NCI-H526 treated with DMSO at 0.1 percent for 48 hours (cell line): ENCODE results near the gene GTF2IRD1.
A peak's percentile ranks its signal among the peaks of the same experiment; 100 is the strongest.
"Not testable (repeated sequence)": the region's sequence is repeated elsewhere in the genome, so short reads cannot be mapped to it uniquely, and the experiment has no call there.

Source experiments
- DNase-seq: peaks from one replicate; lab custom pipeline; 2025; lab: John Stamatoyannopoulos, UW

GTF2IRD1 gene

GRCh38 chr7:74604326-74605020, 150.8 kb downstream of the GTF2IRD1 start:
- no peak for DNase-seq

GRCh38 chr7:74606101-74606908, 152.6 kb downstream of the GTF2IRD1 start:
- peak; percentile 13 for DNase-seq

GRCh38 chr7:74606909-74607510, 153.3 kb downstream of the GTF2IRD1 start:
- no peak for DNase-seq

- no peak for DNase-seq
Observed at GRCh38 chr7:74612015-74612829, 158.5 kb downstream of the GTF2IRD1 start.

GRCh38 chr7:74615933-74616780, 162.5 kb downstream of the GTF2IRD1 start:
- DNase-seq: no peak

GRCh38 chr7:74617180-74617744, 163.6 kb downstream of the GTF2IRD1 start:
- DNase-seq: no peak

GRCh38 chr7:74619235-74619860, 165.6 kb downstream of the GTF2IRD1 start:
- DNase-seq: no peak

GRCh38 chr7:74622228-74622749, 168.6 kb downstream of the GTF2IRD1 start:
- DNase-seq: no peak

GRCh38 chr7:74623135-74623534, 169.4 kb downstream of the GTF2IRD1 start:
- no peak for DNase-seq

GRCh38 chr7:74625446-74625845, 171.7 kb downstream of the GTF2IRD1 start:
- DNase-seq: no peak

- no peak for DNase-seq
Observed at GRCh38 chr7:74627661-74628411, 174.1 kb downstream of the GTF2IRD1 start.

- DNase-seq: no peak
Observed at GRCh38 chr7:74632505-74632904, 178.8 kb downstream of the GTF2IRD1 start.

- no peak for DNase-seq
Observed at GRCh38 chr7:74633451-74633921, 179.8 kb downstream of the GTF2IRD1 start.

GRCh38 chr7:74637745-74638144, 184.0 kb downstream of the GTF2IRD1 start:
- DNase-seq: no peak

- not testable (repeated sequence) for DNase-seq
Observed at GRCh38 chr7:74650055-74650454, 196.3 kb downstream of the GTF2IRD1 start.

- DNase-seq: not testable (repeated sequence)
Observed at GRCh38 chr7:74650493-74651132, 196.9 kb downstream of the GTF2IRD1 start.

- DNase-seq: not testable (repeated sequence)
Observed at GRCh38 chr7:74651133-74651504, 197.4 kb downstream of the GTF2IRD1 start.
